ENCODE measurements around the gene ZFR2.

Gene ZFR2

DNA sequence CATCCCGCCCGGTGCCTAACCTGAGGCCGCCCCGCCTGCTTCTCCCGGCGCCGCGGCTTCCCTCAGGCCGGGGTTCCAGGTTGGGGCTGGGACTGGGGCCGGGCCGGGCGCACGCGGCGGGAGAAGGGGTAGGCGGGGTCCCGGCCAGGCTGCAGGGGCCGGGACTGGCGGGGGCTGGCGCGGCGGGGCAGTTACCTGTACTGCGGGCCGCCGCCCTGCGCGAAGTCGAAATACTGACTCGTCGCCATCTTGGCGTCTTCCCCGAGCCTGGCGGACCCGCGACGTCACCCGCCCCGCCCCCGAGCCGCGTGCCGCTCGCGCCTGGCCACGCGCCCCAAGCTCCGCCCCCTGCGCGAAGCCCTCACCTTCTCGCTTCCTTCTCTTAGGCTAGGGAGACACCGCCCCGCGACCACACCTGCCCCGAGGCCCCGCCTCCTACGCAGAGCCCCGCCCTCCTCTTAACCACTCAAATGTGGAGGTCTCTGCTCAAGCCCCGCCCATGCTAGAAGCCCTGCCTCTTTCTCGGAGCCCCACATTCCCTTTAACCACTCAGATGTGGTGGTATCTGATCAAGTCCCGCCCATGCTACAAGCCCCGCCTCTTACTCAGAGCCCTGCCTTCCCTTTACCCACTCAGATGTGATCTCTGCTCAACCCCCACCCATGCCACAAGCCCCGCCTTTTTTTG lies at the start of gene ZFR2:
ZFR2 (minus strand) TSS at position 269 of the 687 bp plus-strand sequence; CDS start at position 248, 21 bp downstream.
- H3K4me1 ChIP-seq (ENCODE audit: control insufficient read depth, insufficient read depth, low read length): no peaks in the 10 kb centered on the region
- no peaks in the 10 kb centered on the region for H3K36me3 ChIP-seq (ENCODE audit: control insufficient read depth, insufficient read depth, low read length, severe bottlenecking)
- H3K27me3 ChIP-seq (replicated peaks; ENCODE audit: control insufficient read depth, insufficient read depth, low read length): peaks cover 50% of the 10 kb centered on the region
- H3K9me3 ChIP-seq (ENCODE audit: control insufficient read depth, low read length): no peaks in the 10 kb centered on the region
- no peak within 1 kb of the TSS for H3K4me3 ChIP-seq (ENCODE audit: low read length)
- DNase-seq (ENCODE audit: low read depth): no peak
- no peak within 1 kb of the TSS for H3K9ac ChIP-seq (ENCODE audit: low read length)

DNA sequence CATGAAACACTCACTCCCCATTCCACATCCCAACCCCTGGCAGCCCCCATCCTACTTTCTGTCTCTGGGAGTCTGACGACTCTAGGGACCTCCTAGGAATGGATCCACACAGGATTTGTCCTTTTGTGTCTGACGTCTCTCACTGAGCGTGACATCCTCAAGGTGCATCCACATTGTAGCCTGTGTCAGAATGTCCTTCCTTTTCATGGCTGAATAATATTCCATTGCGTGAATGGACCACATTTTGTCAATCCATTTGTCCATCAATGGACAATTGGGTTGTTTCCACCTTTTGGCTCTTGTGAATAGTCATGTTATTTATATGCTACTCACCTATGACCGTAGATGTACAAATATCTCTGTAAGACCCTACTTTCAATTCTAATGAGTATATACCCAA lies 47.2 kb upstream of the ZFR2 start:
- DNase-seq (ENCODE audit: low read depth): no peak
- H3K36me3 ChIP-seq (ENCODE audit: control insufficient read depth, insufficient read depth, low read length, severe bottlenecking): no peaks in the 10 kb centered on the region
- peaks cover 6% of the 10 kb centered on the region for H3K9me3 ChIP-seq (ENCODE audit: control insufficient read depth, low read length)

DNA sequence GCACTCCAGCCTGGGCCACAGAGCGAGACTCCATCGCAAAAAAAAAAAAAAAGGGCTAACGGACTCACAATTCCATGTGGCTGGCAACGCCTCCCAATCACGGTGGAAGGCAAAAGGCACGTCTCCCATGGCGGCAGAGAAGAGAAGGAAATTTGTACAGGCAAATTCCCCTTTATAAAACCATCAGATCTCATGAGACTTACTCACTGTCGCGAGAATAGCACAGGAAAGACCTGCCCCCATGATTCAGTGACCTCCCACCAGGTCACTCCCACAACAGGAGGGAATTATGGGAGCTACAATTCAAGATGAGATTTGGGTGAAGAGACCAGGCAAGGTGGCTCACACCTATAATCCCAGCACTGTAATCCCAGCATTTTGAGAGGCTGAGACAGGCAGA lies 45.4 kb upstream of the ZFR2 start:
- no peaks in the 10 kb centered on the region for H3K36me3 ChIP-seq (ENCODE audit: control insufficient read depth, insufficient read depth, low read length, severe bottlenecking)
- H3K4me3 ChIP-seq (ENCODE audit: low read length): no peak overlapping the region
- DNase-seq (ENCODE audit: low read depth): no peak
- H3K9me3 ChIP-seq (ENCODE audit: control insufficient read depth, low read length): peaks cover 6% of the 10 kb centered on the region
- no peaks in the 10 kb centered on the region for H3K4me1 ChIP-seq (ENCODE audit: control insufficient read depth, insufficient read depth, low read length)
- H3K9ac ChIP-seq (ENCODE audit: low read length): no peak overlapping the region
- no peaks in the 10 kb centered on the region for H3K27me3 ChIP-seq (replicated peaks; ENCODE audit: control insufficient read depth, insufficient read depth, low read length)

More for the DNA sequence above, 47.2 kb upstream of the ZFR2 start:
- no peak overlapping the region for H3K9ac ChIP-seq (ENCODE audit: low read length)
- H3K4me3 ChIP-seq (ENCODE audit: low read length): no peak overlapping the region
- H3K4me1 ChIP-seq (ENCODE audit: control insufficient read depth, insufficient read depth, low read length): no peaks in the 10 kb centered on the region
- H3K27me3 ChIP-seq (replicated peaks; ENCODE audit: control insufficient read depth, insufficient read depth, low read length): no peaks in the 10 kb centered on the region

DNA sequence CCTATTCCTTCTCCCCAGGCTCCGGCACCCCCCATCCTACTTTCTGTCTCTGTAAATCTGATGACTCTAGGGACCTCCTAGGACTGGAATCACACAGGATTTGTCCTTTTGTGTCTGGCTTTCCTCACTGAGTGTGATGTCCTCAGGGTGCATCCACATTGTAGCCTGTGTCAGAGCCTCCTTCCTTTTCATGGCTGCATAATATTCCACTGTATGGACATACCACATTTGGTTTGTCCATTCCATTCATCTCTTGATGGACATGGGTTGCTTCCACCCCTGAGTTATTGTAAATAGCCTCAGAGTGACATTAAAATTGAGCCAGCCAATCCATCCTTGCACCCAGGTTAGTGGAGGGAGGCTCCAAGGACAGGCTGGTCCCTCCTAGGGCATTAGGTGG lies 41.3 kb upstream of the ZFR2 start:
- H3K9me3 ChIP-seq (ENCODE audit: control insufficient read depth, low read length): peaks cover 6% of the 10 kb centered on the region
- no peaks in the 10 kb centered on the region for H3K36me3 ChIP-seq (ENCODE audit: control insufficient read depth, insufficient read depth, low read length, severe bottlenecking)
- no peak overlapping the region for H3K4me3 ChIP-seq (ENCODE audit: low read length)
- no peaks in the 10 kb centered on the region for H3K4me1 ChIP-seq (ENCODE audit: control insufficient read depth, insufficient read depth, low read length)
- no peak overlapping the region for H3K9ac ChIP-seq (ENCODE audit: low read length)
- H3K27me3 ChIP-seq (replicated peaks; ENCODE audit: control insufficient read depth, insufficient read depth, low read length): peaks cover 8% of the 10 kb centered on the region
- no peak for DNase-seq (ENCODE audit: low read depth)

DNA sequence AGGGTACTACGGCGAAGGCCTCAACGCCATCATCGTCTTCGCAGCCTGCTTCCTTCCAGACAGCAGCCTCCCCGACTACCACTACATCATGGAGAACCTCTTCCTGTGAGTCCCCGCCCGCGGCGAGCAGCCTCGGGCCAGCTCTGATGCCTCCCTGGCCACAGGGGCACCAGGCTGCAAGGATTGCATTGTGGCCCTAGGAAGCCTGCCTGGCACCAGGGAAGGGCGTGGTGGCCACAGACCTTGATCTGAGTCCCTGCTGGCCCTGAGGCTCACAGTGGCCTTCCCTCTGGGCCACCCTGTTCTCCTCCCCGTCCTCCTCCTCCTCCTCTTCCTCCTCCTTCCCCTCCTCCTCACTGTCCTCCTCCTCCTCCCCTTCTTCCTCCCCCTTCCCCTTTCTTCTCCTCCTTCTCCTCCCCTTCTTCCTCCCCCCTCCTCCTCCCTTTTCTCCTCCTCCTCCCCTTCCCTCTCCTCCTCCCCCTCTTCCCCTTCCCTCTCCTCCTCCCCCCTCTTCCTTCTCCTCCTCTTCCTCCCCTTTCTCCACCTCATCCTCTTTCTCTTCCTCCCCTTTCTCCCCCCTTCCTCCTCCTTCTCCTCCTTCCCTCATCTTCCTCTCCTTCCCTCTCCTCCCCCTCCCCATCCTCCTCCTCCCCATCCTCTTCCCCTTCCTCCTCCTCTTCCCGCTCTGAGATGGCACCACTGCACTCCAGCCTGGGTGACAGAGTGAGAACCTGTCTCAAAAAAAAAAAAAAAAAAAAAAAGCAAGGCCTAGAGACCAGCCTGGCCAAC lies 39.6 kb upstream of the ZFR2 start:
- Histone ChIP-seq H3K4me3 (ENCODE audit: low read length) (no peak overlapping the region), H3K9ac (ENCODE audit: low read length) (no peak overlapping the region), H3K27me3 (replicated peaks; ENCODE audit: control insufficient read depth, insufficient read depth, low read length) (peaks cover 13% of the 10 kb centered on the region), H3K9me3 (ENCODE audit: control insufficient read depth, low read length) (peaks cover 6% of the 10 kb centered on the region), H3K36me3 (ENCODE audit: control insufficient read depth, insufficient read depth, low read length, severe bottlenecking) (no peaks in the 10 kb centered on the region), H3K4me1 (ENCODE audit: control insufficient read depth, insufficient read depth, low read length) (no peaks in the 10 kb centered on the region)
- no peak for DNase-seq (ENCODE audit: low read depth)

DNA sequence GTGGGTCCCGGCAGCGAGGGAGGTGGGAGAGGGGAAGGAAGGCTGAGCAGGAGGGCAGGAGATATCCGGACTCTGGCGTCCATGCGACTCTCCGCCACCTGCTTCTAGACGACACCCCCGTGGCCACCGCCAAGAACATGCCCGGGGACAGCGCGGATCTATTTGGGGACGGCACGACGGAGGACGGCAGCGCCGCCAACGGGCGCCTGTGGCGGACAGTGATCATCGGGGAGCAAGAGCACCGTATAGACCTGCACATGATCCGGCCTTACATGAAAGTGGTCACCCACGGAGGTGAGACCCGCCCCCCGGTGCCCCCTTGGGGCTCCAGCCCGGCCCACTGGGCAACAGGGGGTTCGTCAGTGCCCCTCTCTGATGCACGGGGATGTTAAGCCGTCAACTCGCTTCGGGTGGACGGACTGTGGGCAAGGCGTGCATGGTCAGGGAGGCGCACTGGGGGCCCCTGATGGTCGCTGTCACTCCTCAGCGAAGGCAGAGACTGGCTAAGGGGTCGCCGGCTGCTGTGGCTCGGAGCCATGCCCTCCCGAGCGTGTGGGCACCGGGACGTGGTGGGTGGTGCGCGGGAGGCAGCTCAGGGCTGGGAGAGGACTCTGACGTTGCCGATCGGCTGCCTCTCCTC lies 38.9 kb upstream of the ZFR2 start:
- Histone ChIP-seq H3K36me3 (ENCODE audit: control insufficient read depth, insufficient read depth, low read length, severe bottlenecking) (no peaks in the 10 kb centered on the region), H3K9ac (ENCODE audit: low read length) (no peak overlapping the region), H3K27me3 (replicated peaks; ENCODE audit: control insufficient read depth, insufficient read depth, low read length) (peaks cover 17% of the 10 kb centered on the region), H3K4me1 (ENCODE audit: control insufficient read depth, insufficient read depth, low read length) (no peaks in the 10 kb centered on the region), H3K4me3 (ENCODE audit: low read length) (no peak overlapping the region), H3K9me3 (ENCODE audit: control insufficient read depth, low read length) (peaks cover 6% of the 10 kb centered on the region)
- no peak for DNase-seq (ENCODE audit: low read depth)

DNA sequence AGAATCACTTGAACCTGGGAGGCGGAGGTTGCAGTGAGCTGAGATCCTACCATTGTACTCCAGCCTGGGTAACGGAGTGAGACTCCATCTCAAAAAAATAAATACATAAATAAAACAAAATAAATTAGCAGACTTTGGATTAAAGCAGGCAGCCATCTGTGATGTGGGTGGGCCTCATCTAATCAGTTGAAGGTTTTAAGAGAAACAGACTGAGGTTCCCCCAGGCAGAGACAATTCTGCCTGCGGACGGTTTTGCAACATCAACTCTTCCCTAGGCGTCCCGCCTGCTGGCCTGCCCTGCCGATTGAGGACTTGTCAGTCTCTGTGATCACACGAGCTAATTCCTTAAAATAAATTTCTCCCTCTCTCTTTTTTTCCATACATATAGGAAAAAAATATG lies 35.4 kb upstream of the ZFR2 start:
- Histone ChIP-seq H3K27me3 (replicated peaks; ENCODE audit: control insufficient read depth, insufficient read depth, low read length) (peaks cover 31% of the 10 kb centered on the region), H3K36me3 (ENCODE audit: control insufficient read depth, insufficient read depth, low read length, severe bottlenecking) (no peaks in the 10 kb centered on the region), H3K4me3 (ENCODE audit: low read length) (no peak overlapping the region), H3K9ac (ENCODE audit: low read length) (no peak overlapping the region), H3K9me3 (ENCODE audit: control insufficient read depth, low read length) (no peaks in the 10 kb centered on the region), H3K4me1 (ENCODE audit: control insufficient read depth, insufficient read depth, low read length) (peaks cover 6% of the 10 kb centered on the region)
- DNase-seq (ENCODE audit: low read depth): no peak

DNA sequence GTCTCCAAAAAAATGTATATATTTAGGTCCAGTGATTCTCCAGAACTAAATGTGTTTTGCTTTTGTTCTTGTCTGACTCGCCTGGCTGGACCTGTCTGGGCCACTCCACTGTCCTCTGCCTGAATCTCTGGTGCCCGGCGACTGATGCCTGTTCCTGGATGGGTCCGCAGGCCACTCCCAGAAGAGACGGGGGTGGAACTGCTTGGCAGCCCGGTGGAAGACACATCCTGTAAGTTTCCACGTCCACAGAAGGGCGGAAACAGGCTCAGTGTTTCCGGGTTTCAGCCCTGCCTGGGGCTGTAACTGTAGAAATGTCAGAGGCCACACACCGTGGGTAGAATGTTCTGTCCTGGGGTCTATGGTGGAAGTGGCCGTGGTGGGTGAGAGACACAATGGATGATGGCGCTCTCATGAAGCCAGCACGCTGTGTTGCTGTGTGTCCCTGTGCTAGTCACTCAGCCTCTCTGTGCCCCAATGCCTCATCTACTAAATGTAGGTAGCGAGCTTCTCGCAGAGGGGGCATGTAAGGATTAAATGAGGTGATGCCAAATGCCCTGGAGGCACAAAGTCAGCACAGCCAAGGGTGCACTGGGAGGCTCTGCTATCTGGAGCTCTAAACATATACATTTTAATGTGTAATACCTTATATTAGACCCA lies 33.6 kb upstream of the ZFR2 start:
- Histone ChIP-seq H3K36me3 (ENCODE audit: control insufficient read depth, insufficient read depth, low read length, severe bottlenecking) (no peaks in the 10 kb centered on the region), H3K4me3 (ENCODE audit: low read length) (no peak overlapping the region), H3K9me3 (ENCODE audit: control insufficient read depth, low read length) (peaks cover 8% of the 10 kb centered on the region), H3K9ac (ENCODE audit: low read length) (no peak overlapping the region), H3K27me3 (replicated peaks; ENCODE audit: control insufficient read depth, insufficient read depth, low read length) (peaks cover 26% of the 10 kb centered on the region), H3K4me1 (ENCODE audit: control insufficient read depth, insufficient read depth, low read length) (peaks cover 6% of the 10 kb centered on the region)
- no peak for DNase-seq (ENCODE audit: low read depth)

DNA sequence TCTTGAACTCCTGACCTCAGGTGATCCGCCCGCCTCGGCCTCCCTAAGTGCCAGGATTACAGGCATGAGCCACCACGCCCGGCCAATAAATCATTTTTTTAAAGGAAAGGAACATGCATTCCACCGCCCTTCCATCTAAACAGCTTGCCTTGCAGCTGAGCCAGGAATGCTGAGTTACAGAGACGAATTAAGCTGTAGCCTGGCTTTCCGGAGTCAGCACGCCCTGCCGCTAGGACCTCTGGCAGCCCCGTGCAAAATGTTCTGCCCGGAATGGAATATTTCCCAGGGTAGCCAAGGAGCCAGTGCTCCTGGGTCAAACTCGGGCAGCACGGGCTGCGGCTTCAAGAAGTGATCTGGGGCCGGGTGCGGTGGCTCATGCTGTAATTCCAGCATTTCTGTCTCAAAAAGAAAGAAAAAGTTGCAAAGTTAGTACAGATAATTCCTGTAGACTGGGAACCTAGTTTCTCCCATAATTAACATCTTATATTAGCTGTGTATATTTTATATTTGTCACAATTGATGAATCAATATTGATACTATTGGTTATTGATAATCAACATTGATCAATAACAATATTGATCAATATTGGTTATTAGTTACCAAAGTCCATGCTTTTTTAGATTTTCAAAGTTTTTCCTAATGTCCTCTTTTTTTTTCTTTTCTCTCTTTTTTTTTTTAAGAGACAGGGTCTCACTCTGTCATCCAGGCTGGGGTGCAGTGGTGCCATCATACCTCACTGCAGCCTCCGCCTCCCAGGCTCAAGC lies 30.9 kb upstream of the ZFR2 start:
- H3K4me3 ChIP-seq (ENCODE audit: low read length): no peak overlapping the region
- no peaks in the 10 kb centered on the region for H3K36me3 ChIP-seq (ENCODE audit: control insufficient read depth, insufficient read depth, low read length, severe bottlenecking)
- H3K4me1 ChIP-seq (ENCODE audit: control insufficient read depth, insufficient read depth, low read length): peaks cover 6% of the 10 kb centered on the region
- no peak overlapping the region for H3K9ac ChIP-seq (ENCODE audit: low read length)
- peaks cover 26% of the 10 kb centered on the region for H3K27me3 ChIP-seq (replicated peaks; ENCODE audit: control insufficient read depth, insufficient read depth, low read length)
- peaks cover 8% of the 10 kb centered on the region for H3K9me3 ChIP-seq (ENCODE audit: control insufficient read depth, low read length)
- no peak for DNase-seq (ENCODE audit: low read depth)

DNA sequence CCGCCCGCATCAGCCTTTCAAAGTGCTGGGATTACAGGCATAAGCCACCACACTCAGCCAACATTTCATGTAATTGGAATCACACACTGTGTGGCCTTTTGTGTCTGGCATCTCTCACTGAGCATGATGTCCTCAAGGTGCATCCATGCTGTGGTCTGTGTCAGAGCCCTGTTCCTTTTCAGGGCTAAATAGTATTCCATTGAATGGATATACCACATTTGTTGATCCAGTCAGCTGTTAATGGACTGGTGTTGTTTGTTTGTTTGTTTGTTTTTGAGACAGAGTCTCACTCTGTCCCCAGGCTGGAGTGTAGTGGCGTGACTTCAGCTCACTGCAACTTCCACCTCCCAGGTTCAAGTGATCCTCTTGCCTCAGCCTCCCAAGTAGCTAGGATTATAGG lies 29.6 kb upstream of the ZFR2 start:
- no peaks in the 10 kb centered on the region for H3K36me3 ChIP-seq (ENCODE audit: control insufficient read depth, insufficient read depth, low read length, severe bottlenecking)
- peaks cover 8% of the 10 kb centered on the region for H3K9me3 ChIP-seq (ENCODE audit: control insufficient read depth, low read length)
- H3K4me1 ChIP-seq (ENCODE audit: control insufficient read depth, insufficient read depth, low read length): peaks cover 6% of the 10 kb centered on the region
- H3K27me3 ChIP-seq (replicated peaks; ENCODE audit: control insufficient read depth, insufficient read depth, low read length): peaks cover 23% of the 10 kb centered on the region
- no peak overlapping the region for H3K4me3 ChIP-seq (ENCODE audit: low read length)
- no peak overlapping the region for H3K9ac ChIP-seq (ENCODE audit: low read length)
- no peak for DNase-seq (ENCODE audit: low read depth)

Data from adipocyte (in vitro differentiated cells).